GM19468 (cell line): ENCODE data around the gene RNF220.

Experiments used
- ATAC-seq: cut with Tn5 transposase; IDR thresholded peaks from one replicate; pipeline ENCODE4 v1.9.1; 2021; ENCODE audit warnings: mild to moderate bottlenecking, moderate library complexity, moderate number of reproducible peaks; ENCODE audit not compliant: unreplicated experiment; ENCODE audit errors: extremely low read depth

The RNF220 gene

GRCh38 chr1:44513111-44513510 lies 108.1 kb downstream of the RNF220 start:
- ATAC-seq: no peak

GRCh38 chr1:44514673-44515072 lies 109.6 kb downstream of the RNF220 start:
- no peak for ATAC-seq

GRCh38 chr1:44515416-44515815 lies 110.4 kb downstream of the RNF220 start:
- no peak for ATAC-seq

GRCh38 chr1:44519035-44519676 lies 114.1 kb downstream of the RNF220 start:
- ATAC-seq: no peak

- no peak for ATAC-seq
These were observed 116.5 kb downstream of the RNF220 start for GRCh38 chr1:44521378-44522080.

- ATAC-seq: no peak
These were observed 118.8 kb downstream of the RNF220 start for GRCh38 chr1:44523593-44524591.

GRCh38 chr1:44524655-44525500 lies 119.8 kb downstream of the RNF220 start:
- no peak for ATAC-seq

GRCh38 chr1:44526295-44527073 lies 121.4 kb downstream of the RNF220 start:
- ATAC-seq: no peak

GRCh38 chr1:44531785-44532566 lies 126.9 kb downstream of the RNF220 start:
- ATAC-seq: no peak

- no peak for ATAC-seq
These were observed 127.5 kb downstream of the RNF220 start for GRCh38 chr1:44532567-44532944.

- ATAC-seq: no peak
These were observed 129.7 kb downstream of the RNF220 start for GRCh38 chr1:44534771-44535170.

- ATAC-seq: no peak
These were observed 131.5 kb downstream of the RNF220 start for GRCh38 chr1:44536357-44537209.

GRCh38 chr1:44537538-44537937 lies 132.5 kb downstream of the RNF220 start:
- no peak for ATAC-seq

- no peak for ATAC-seq
These were observed 132.9 kb downstream of the RNF220 start for GRCh38 chr1:44537956-44538355.

GRCh38 chr1:44539991-44540730 lies 135.1 kb downstream of the RNF220 start:
- ATAC-seq: no peak

- no peak for ATAC-seq
These were observed 137.5 kb downstream of the RNF220 start for GRCh38 chr1:44542420-44543063.
